ENCODE measurements around the gene CPEB1.

Gene CPEB1

GRCh38 chr15:82663186-82663600 is 16.0 kb upstream of the CPEB1 start:
- peak; percentile 68 for DNase-seq (ENCODE audit: low spot score)
- ChIA-PET CTCF (no interaction called here), POLR2A (ENCODE audit: low non-redundant PET) (no interaction called here)
- H3K27ac ChIP-seq = no peak overlapping the region
- no peak for TF ChIP-seq CTCF (conservative IDR thresholded peaks at IDR 0.05; ENCODE audit: low read depth)

- no peak overlapping the region for H3K27ac ChIP-seq
- CTCF ChIA-PET = no interaction called here
- POLR2A ChIA-PET (ENCODE audit: low non-redundant PET) = no interaction called here
- DNase-seq (ENCODE audit: low spot score) = no peak
- TF ChIP-seq CTCF (conservative IDR thresholded peaks at IDR 0.05; ENCODE audit: low read depth) = no peak
These were observed 15.5 kb upstream of the CPEB1 start for GRCh38 chr15:82662641-82663040.

- TF ChIP-seq CTCF (conservative IDR thresholded peaks at IDR 0.05; ENCODE audit: low read depth) = no peak
- ChIA-PET CTCF (no interaction called here), POLR2A (ENCODE audit: low non-redundant PET) (no interaction called here)
- no peak for DNase-seq (ENCODE audit: low spot score)
- no peak overlapping the region for H3K27ac ChIP-seq
These were observed 13.2 kb upstream of the CPEB1 start for GRCh38 chr15:82660378-82660777.

- TF ChIP-seq CTCF (conservative IDR thresholded peaks at IDR 0.05; ENCODE audit: low read depth) = no peak
- CTCF ChIA-PET = no interaction called here
- H3K27ac ChIP-seq = no peak overlapping the region
- DNase-seq (ENCODE audit: low spot score) = no peak
- POLR2A ChIA-PET (ENCODE audit: low non-redundant PET) = no interaction called here
These were observed 9.6 kb upstream of the CPEB1 start for GRCh38 chr15:82656641-82657266.

- no peak for DNase-seq (ENCODE audit: low spot score)
- no peak overlapping the region for H3K27ac ChIP-seq
- TF ChIP-seq CTCF (conservative IDR thresholded peaks at IDR 0.05; ENCODE audit: low read depth) = no peak
- ChIA-PET POLR2A (ENCODE audit: low non-redundant PET) (no interaction called here), CTCF (interaction anchor here (0.7 kb wide), 1 partner anchor 10 kb away, joined by 3 read pairs; no protein-coding TSS in a partner anchor)
These were observed 8.4 kb upstream of the CPEB1 start for GRCh38 chr15:82655606-82656005.

GRCh38 chr15:82653483-82654168 is 6.5 kb upstream of the CPEB1 start:
- CTCF ChIA-PET = no interaction called here
- POLR2A ChIA-PET (ENCODE audit: low non-redundant PET) = no interaction called here
- no peak overlapping the region for H3K27ac ChIP-seq
- no peak for DNase-seq (ENCODE audit: low spot score)
- TF ChIP-seq CTCF (conservative IDR thresholded peaks at IDR 0.05; ENCODE audit: low read depth) = no peak

Data from RWPE1 (cell line).